ENCODE measurements around the gene CSNK1A1. TPM values are rescaled to one million over a fixed set of nuclear protein-coding genes. Genes with fewer than 3 reads are reported as not detected.
"Not testable (repeated sequence)": the region's sequence is repeated elsewhere in the genome, so short reads cannot be mapped to it uniquely, and the experiment has no call there.

CSNK1A1 gene
- total and polyA plus RNA-seq, 9 donors, result 99.3 to 150 (median 132) TPM

DNA sequence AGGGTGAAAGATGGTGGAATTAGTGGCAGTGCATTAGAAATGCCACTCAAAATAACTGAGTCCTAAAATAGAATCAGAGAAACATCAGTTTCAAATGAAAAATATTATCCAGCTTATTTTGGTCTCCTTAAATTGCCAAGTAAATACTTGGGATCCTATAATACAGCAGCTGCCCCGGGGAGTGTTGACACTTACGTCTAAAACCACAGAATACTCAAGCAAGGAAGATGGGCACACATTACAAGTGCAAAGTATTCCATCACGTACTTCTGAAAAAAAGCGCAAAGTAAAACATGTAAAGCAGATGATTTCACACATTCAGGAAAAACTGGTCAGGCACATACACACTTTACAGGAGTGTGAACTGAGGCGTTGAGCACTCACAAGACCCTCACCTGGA lies 27.7 kb upstream of the CSNK1A1 start:
- no peak for DNase-seq
- no peak overlapping the region for H3K27ac ChIP-seq (ENCODE audit: low read length)
- 51% methylated on average over 4 of the region's 5 CpGs for WGBS (ENCODE audit: insufficient coverage)
- peaks cover 21% of the 10 kb centered on the region for H3K4me1 ChIP-seq (ENCODE audit: control insufficient read depth, insufficient read depth, low read length)
- H3K9me3 ChIP-seq (replicated peaks; ENCODE audit: control insufficient read depth, low read depth, low read length), result no peaks in the 10 kb centered on the region
- H3K4me3 ChIP-seq (ENCODE audit: low read length), result no peak overlapping the region
- H3K36me3 ChIP-seq (ENCODE audit: control insufficient read depth, insufficient read depth, low read length), result no peaks in the 10 kb centered on the region
- H3K27me3 ChIP-seq (ENCODE audit: control insufficient read depth, insufficient read depth, low read length), result no peaks in the 10 kb centered on the region

DNA sequence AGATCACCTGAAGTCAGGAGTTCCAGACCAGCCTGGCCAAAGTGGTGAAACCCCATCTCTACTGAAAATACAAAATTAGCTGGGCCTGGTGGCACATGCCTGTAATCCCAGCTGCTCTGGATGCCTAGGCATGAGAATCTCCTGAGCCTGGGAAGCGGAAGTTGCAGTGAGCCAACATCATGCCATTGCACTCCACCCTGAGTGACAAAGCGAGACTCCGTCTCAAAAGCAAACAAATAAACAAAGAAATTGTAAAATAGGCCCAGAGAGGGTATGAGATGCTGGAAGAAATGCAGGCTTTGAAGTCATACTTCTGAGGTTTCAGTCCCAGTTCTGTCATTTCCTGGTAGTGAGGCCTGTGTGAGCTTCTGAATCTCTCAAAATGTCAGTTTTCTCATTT lies 24.8 kb upstream of the CSNK1A1 start:
- H3K4me3 ChIP-seq (ENCODE audit: low read length), result no peak overlapping the region
- H3K9me3 ChIP-seq (replicated peaks; ENCODE audit: control insufficient read depth, low read depth, low read length), result no peaks in the 10 kb centered on the region
- DNase-seq, result no peak
- peaks cover 4% of the 10 kb centered on the region for H3K4me1 ChIP-seq (ENCODE audit: control insufficient read depth, insufficient read depth, low read length)
- H3K27me3 ChIP-seq (ENCODE audit: control insufficient read depth, insufficient read depth, low read length), result no peaks in the 10 kb centered on the region
- H3K36me3 ChIP-seq (ENCODE audit: control insufficient read depth, insufficient read depth, low read length), result no peaks in the 10 kb centered on the region
- WGBS (ENCODE audit: insufficient coverage), result no CpG with 5 or more reads among the region's 3 CpGs
- H3K27ac ChIP-seq (ENCODE audit: low read length), result no peak overlapping the region

DNA sequence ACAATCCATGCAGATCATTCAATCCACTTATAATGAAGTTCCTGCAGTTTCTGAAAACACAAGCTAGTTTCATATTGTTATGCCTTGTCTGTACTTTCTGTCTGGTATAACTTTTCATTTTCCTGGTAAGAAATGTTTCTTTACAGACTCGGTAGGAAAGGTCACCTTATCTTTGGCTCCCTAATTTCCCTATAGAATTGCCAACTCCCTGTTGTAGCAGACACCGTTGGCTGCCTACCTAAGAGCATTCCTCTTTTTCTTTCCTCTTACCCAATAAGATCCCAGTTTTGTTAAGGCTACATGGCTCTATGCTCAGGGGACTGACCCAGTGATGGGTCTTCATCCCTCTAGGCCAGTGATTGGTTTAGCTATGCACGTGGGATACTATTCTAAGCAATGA lies 23.9 kb upstream of the CSNK1A1 start:
- no peak overlapping the region for H3K27ac ChIP-seq (ENCODE audit: low read length)
- no peaks in the 10 kb centered on the region for H3K4me1 ChIP-seq (ENCODE audit: control insufficient read depth, insufficient read depth, low read length)
- no peaks in the 10 kb centered on the region for H3K27me3 ChIP-seq (ENCODE audit: control insufficient read depth, insufficient read depth, low read length)
- H3K36me3 ChIP-seq (ENCODE audit: control insufficient read depth, insufficient read depth, low read length), result no peaks in the 10 kb centered on the region
- no CpG with 5 or more reads among the region's 3 CpGs for WGBS (ENCODE audit: insufficient coverage)
- DNase-seq, result no peak
- H3K9me3 ChIP-seq (replicated peaks; ENCODE audit: control insufficient read depth, low read depth, low read length), result no peaks in the 10 kb centered on the region
- H3K4me3 ChIP-seq (ENCODE audit: low read length), result no peak overlapping the region

GRCh38 chr5:149572576-149573231 lies 21.5 kb upstream of the CSNK1A1 start:
- no peak overlapping the region for H3K27ac ChIP-seq (ENCODE audit: low read length)
- no peak for DNase-seq
- H3K4me3 ChIP-seq (ENCODE audit: low read length), result no peak overlapping the region

GRCh38 chr5:149572170-149572569 lies 20.9 kb upstream of the CSNK1A1 start:
- Histone ChIP-seq H3K4me1 (ENCODE audit: control insufficient read depth, insufficient read depth, low read length) (no peaks in the 10 kb centered on the region), H3K36me3 (ENCODE audit: control insufficient read depth, insufficient read depth, low read length) (no peaks in the 10 kb centered on the region), H3K4me3 (ENCODE audit: low read length) (no peak overlapping the region), H3K9me3 (replicated peaks; ENCODE audit: control insufficient read depth, low read depth, low read length) (no peaks in the 10 kb centered on the region), H3K27me3 (ENCODE audit: control insufficient read depth, insufficient read depth, low read length) (no peaks in the 10 kb centered on the region), H3K27ac (ENCODE audit: low read length) (no peak overlapping the region)
- no peak for DNase-seq

More at GRCh38 chr5:149572576-149573231, 21.5 kb upstream of the CSNK1A1 start:
- H3K4me1 ChIP-seq (ENCODE audit: control insufficient read depth, insufficient read depth, low read length), result no peaks in the 10 kb centered on the region
- H3K9me3 ChIP-seq (replicated peaks; ENCODE audit: control insufficient read depth, low read depth, low read length), result no peaks in the 10 kb centered on the region
- H3K27me3 ChIP-seq (ENCODE audit: control insufficient read depth, insufficient read depth, low read length), result no peaks in the 10 kb centered on the region
- H3K36me3 ChIP-seq (ENCODE audit: control insufficient read depth, insufficient read depth, low read length), result no peaks in the 10 kb centered on the region
- WGBS (ENCODE audit: insufficient coverage), result 93% methylated on average over 3 of the region's 4 CpGs

- no peak overlapping the region for H3K27ac ChIP-seq (ENCODE audit: low read length)
- H3K27me3 ChIP-seq (ENCODE audit: control insufficient read depth, insufficient read depth, low read length), result no peaks in the 10 kb centered on the region
- H3K36me3 ChIP-seq (ENCODE audit: control insufficient read depth, insufficient read depth, low read length), result no peaks in the 10 kb centered on the region
- no peaks in the 10 kb centered on the region for H3K4me1 ChIP-seq (ENCODE audit: control insufficient read depth, insufficient read depth, low read length)
- H3K4me3 ChIP-seq (ENCODE audit: low read length), result no peak overlapping the region
- no CpG with 5 or more reads among the region's 1 CpG for WGBS (ENCODE audit: insufficient coverage)
- no peaks in the 10 kb centered on the region for H3K9me3 ChIP-seq (replicated peaks; ENCODE audit: control insufficient read depth, low read depth, low read length)
- DNase-seq, result no peak
Measured at GRCh38 chr5:149567226-149567625, 16.0 kb upstream of the CSNK1A1 start.

DNA sequence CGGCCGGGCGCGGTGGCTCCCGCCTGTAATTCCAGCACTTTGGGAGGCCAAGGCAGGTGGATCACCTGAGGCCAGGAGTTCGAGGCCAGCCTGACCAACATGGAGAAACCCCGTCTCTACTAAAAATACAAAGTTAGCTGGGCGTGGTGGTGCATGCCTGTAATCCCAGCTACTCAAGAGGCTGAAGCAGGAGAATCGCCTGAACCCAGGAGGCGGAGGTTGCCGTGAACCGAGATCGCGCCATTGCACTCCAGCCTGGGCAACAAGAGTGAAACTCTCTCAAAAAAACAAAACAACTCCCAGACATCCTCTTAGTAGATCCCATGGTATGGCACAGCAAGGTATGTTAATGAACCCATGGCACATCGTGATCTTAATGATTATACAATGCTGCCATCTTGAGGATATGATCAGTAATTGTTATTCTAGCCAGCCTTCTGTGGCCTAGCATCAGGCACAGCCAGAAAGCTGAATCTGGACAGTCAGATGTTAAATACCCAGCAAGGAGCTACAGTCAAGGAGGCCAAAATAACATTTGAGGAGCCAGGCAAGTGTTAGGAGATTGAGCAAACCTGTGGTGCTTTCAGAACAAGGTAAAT lies 13.4 kb upstream of the CSNK1A1 start:
- WGBS (ENCODE audit: insufficient coverage), result 64% methylated on average over 11 of the region's 15 CpGs

DNA sequence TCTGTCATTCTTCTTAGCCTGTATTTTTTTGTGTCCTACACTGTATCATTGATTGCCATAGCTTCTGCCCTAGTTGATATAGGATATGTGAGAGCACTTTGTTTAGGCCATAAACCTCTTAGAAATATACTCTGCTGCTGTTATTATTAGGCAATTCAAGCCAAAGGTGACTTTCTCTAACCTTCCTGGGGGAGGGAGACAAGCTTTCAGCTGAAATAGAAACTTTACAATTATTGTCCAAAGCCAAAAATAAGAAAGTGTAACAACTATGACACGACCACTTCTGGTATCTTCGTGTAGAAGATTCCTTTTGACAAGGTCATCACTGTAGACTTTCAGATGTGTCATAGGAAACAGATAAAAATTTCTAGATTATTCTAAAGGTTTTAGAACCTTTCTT lies 12.2 kb upstream of the CSNK1A1 start:
- WGBS (ENCODE audit: insufficient coverage), result no CpG with 5 or more reads among the region's 2 CpGs
- no peak overlapping the region for H3K4me3 ChIP-seq (ENCODE audit: low read length)

More for the DNA sequence above, 13.4 kb upstream of the CSNK1A1 start:
- not testable (repeated sequence) for H3K4me1 ChIP-seq (ENCODE audit: control insufficient read depth, insufficient read depth, low read length); H3K9me3 ChIP-seq (replicated peaks; ENCODE audit: control insufficient read depth, low read depth, low read length); H3K27me3 ChIP-seq (ENCODE audit: control insufficient read depth, insufficient read depth, low read length); H3K27ac ChIP-seq (ENCODE audit: low read length); H3K4me3 ChIP-seq (ENCODE audit: low read length); H3K36me3 ChIP-seq (ENCODE audit: control insufficient read depth, insufficient read depth, low read length)
- peak; percentile 78 for DNase-seq

GRCh38 chr5:149561848-149562247 lies 10.6 kb upstream of the CSNK1A1 start:
- Histone ChIP-seq H3K27me3 (ENCODE audit: control insufficient read depth, insufficient read depth, low read length) (no peaks in the 10 kb centered on the region), H3K27ac (ENCODE audit: low read length) (peak overlapping the region; percentile 57), H3K4me3 (ENCODE audit: low read length) (no peak overlapping the region), H3K36me3 (ENCODE audit: control insufficient read depth, insufficient read depth, low read length) (no peaks in the 10 kb centered on the region), H3K9me3 (replicated peaks; ENCODE audit: control insufficient read depth, low read depth, low read length) (no peaks in the 10 kb centered on the region), H3K4me1 (ENCODE audit: control insufficient read depth, insufficient read depth, low read length) (peaks cover 4% of the 10 kb centered on the region)
- peak; percentile 83 for DNase-seq
- no CpG with 5 or more reads among the region's 2 CpGs for WGBS (ENCODE audit: insufficient coverage)

More for the DNA sequence above, 12.2 kb upstream of the CSNK1A1 start:
- no peaks in the 10 kb centered on the region for H3K9me3 ChIP-seq (replicated peaks; ENCODE audit: control insufficient read depth, low read depth, low read length)
- peaks cover 4% of the 10 kb centered on the region for H3K4me1 ChIP-seq (ENCODE audit: control insufficient read depth, insufficient read depth, low read length)
- H3K27me3 ChIP-seq (ENCODE audit: control insufficient read depth, insufficient read depth, low read length), result no peaks in the 10 kb centered on the region
- no peak for DNase-seq
- peak overlapping the region; percentile 35 for H3K27ac ChIP-seq (ENCODE audit: low read length)
- no peaks in the 10 kb centered on the region for H3K36me3 ChIP-seq (ENCODE audit: control insufficient read depth, insufficient read depth, low read length)

GRCh38 chr5:149559706-149560105 lies 8.5 kb upstream of the CSNK1A1 start:
- Histone ChIP-seq H3K27ac (ENCODE audit: low read length) (no peak overlapping the region), H3K27me3 (ENCODE audit: control insufficient read depth, insufficient read depth, low read length) (no peaks in the 10 kb centered on the region), H3K9me3 (replicated peaks; ENCODE audit: control insufficient read depth, low read depth, low read length) (no peaks in the 10 kb centered on the region), H3K4me1 (ENCODE audit: control insufficient read depth, insufficient read depth, low read length) (peaks cover 4% of the 10 kb centered on the region), H3K36me3 (ENCODE audit: control insufficient read depth, insufficient read depth, low read length) (no peaks in the 10 kb centered on the region), H3K4me3 (ENCODE audit: low read length) (no peak overlapping the region)
- DNase-seq, result no peak
- WGBS (ENCODE audit: insufficient coverage), result 42% methylated on average over 2 of the region's 2 CpGs
